Skeletal muscle satellite cell (primary cell): Measurements from ENCODE around the gene CD8B2.
"Not testable (repeated sequence)": the region's sequence is repeated elsewhere in the genome, so short reads cannot be mapped to it uniquely, and the experiment has no call there.

Source experiments
- H3K27me3 ChIP-seq: 2 replicates; pipeline ENCODE4 v1.7.0; 2013; ENCODE audit warnings: low read length; ENCODE audit not compliant: control insufficient read depth, insufficient read depth
- H3K36me3 ChIP-seq: 2 replicates; pipeline ENCODE4 v1.7.0; 2013; ENCODE audit warnings: mild to moderate bottlenecking, control low read depth, low read length; ENCODE audit not compliant: insufficient read depth
- H3K4me1 ChIP-seq: 2 replicates; pipeline ENCODE4 v1.7.0; 2013; ENCODE audit warnings: low read length; ENCODE audit not compliant: control insufficient read depth, insufficient read depth
- H3K4me2 ChIP-seq: 2 replicates; pipeline ENCODE4 v1.7.0; 2013; ENCODE audit warnings: mild to moderate bottlenecking, low read length
- H3K4me3 ChIP-seq: 2 replicates; pipeline ENCODE4 v1.7.0; 2013; ENCODE audit warnings: low read length
- H3K9ac ChIP-seq: 2 replicates; pipeline ENCODE4 v1.7.0; 2013; ENCODE audit warnings: mild to moderate bottlenecking, low read depth, low read length, moderate library complexity
- H3K9me3 ChIP-seq: replicated peaks from 2 replicates; pipeline ENCODE4 v1.7.0; 2013; ENCODE audit warnings: mild to moderate bottlenecking, control low read depth, low read length

CD8B2 gene

GRCh38 chr2:106498549-106498948, 11.4 kb downstream of the CD8B2 start:
- H3K4me1 ChIP-seq, H3K9me3 ChIP-seq, H3K36me3 ChIP-seq, H3K4me2 ChIP-seq, H3K4me3 ChIP-seq, H3K27me3 ChIP-seq, H3K9ac ChIP-seq: not testable (repeated sequence)

DNA sequence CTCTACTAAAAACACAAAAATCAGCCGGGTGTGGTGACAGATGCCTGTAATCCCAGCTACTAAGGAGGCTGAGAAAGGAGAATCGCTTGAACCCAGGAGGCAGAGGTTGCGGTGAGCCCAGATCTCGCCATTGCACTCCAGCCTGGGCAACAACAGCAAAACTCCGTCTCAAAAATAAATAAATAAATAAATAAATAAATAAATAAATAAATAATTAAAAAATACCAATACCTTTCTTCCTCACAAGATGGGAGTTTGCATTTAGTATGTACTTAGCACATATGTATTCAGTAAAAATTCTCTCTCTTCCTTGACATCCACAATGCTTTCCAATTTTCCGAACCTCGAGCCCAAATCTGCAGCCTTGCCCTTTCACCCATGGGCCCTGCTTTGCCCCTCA, 13.2 kb downstream of the CD8B2 start:
- not testable (repeated sequence) for H3K9me3 ChIP-seq, H3K9ac ChIP-seq, H3K4me2 ChIP-seq, H3K27me3 ChIP-seq, H3K36me3 ChIP-seq, H3K4me1 ChIP-seq, H3K4me3 ChIP-seq

GRCh38 chr2:106502351-106502750, 15.2 kb downstream of the CD8B2 start:
- not testable (repeated sequence) for H3K4me1 ChIP-seq, H3K27me3 ChIP-seq, H3K4me2 ChIP-seq, H3K9ac ChIP-seq, H3K36me3 ChIP-seq, H3K4me3 ChIP-seq, H3K9me3 ChIP-seq

GRCh38 chr2:106504192-106504591, 17.0 kb downstream of the CD8B2 start:
- H3K4me3 ChIP-seq, H3K4me1 ChIP-seq, H3K9me3 ChIP-seq, H3K9ac ChIP-seq, H3K27me3 ChIP-seq, H3K36me3 ChIP-seq, H3K4me2 ChIP-seq: not testable (repeated sequence)

- H3K9me3 ChIP-seq, H3K27me3 ChIP-seq, H3K36me3 ChIP-seq: not testable (repeated sequence)
These were observed 17.6 kb downstream of the CD8B2 start for GRCh38 chr2:106504787-106505186.

DNA sequence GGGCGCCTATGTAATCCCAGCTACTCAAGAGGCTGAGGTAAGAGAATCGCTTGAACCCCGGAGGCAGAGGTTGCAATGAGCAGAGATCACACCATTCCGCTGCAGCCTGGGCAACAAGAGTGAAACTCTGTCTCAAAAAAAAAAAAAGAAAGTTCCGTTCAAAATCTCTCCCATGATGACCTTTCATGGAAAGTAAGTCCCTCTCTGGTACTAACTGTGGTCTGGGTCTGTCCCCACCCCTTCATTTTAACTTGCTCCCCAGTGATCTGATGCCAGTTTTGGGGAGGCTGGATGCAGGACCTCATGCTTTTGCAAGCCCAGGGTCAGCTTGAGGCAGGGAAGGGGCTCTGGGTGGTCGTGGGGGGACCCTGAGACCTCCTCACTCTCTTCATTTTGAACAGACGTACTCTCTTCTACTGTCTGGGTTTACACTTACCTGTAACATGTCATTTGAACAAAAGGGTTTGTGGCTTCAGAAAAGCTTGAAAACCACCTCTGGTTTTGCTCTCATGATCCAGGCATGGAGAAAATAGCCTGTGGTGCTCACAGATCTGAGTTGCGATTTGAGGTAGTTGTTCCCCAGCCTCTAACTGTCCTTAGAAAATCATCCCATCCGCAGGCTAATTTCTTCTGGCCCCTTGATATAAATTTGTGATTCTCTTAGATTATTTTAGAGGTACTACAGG, 19.0 kb downstream of the CD8B2 start:
- not testable (repeated sequence) for H3K9ac ChIP-seq, H3K27me3 ChIP-seq, H3K4me2 ChIP-seq, H3K4me3 ChIP-seq, H3K36me3 ChIP-seq, H3K9me3 ChIP-seq, H3K4me1 ChIP-seq

More at GRCh38 chr2:106504787-106505186, 17.6 kb downstream of the CD8B2 start:
- not testable (repeated sequence) for H3K4me1 ChIP-seq, H3K4me2 ChIP-seq, H3K4me3 ChIP-seq, H3K9ac ChIP-seq

DNA sequence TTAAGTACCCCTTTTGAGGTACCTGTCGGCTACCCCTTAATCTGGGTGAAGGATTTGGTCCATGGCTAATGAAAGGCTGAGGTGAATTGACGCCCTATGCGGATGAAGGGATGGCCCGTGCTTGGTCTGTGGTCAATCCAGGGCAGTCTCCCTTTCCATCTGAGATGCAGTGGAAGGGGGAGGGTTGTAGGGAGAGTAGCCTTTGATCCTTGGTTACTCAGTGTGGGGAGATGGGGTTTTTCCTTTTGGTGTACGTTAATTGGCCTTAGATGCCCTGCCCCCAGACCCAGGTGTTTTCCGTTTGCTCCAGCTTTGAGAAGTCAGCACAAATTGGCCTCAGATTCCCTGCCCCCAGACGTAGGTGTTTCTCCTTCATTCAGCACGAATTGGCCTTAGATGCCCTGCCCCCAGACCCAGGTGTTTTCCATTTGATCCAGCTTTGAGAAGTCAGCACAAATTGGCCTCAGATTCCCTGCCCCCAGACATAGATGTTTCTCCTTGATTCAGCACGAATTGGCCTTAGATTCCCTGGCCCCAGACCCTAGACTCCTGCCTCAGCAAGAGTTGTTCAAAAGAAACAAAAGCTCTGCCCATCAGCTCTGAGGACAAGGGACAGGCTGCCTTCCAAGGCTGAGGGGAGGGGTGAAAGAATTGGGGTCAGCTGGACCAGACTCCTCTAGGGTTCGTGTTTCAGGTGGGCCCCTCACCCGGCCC, 21.7 kb downstream of the CD8B2 start:
- H3K4me2 ChIP-seq, H3K4me1 ChIP-seq, H3K27me3 ChIP-seq, H3K36me3 ChIP-seq, H3K4me3 ChIP-seq, H3K9ac ChIP-seq, H3K9me3 ChIP-seq: not testable (repeated sequence)

- H3K36me3 ChIP-seq, H3K27me3 ChIP-seq, H3K9ac ChIP-seq, H3K4me1 ChIP-seq, H3K4me2 ChIP-seq, H3K9me3 ChIP-seq, H3K4me3 ChIP-seq: not testable (repeated sequence)
These were observed 22.2 kb downstream of the CD8B2 start for GRCh38 chr2:106509374-106509770.

- not testable (repeated sequence) for H3K4me3 ChIP-seq, H3K9me3 ChIP-seq, H3K9ac ChIP-seq, H3K36me3 ChIP-seq, H3K4me2 ChIP-seq, H3K27me3 ChIP-seq, H3K4me1 ChIP-seq
These were observed 23.6 kb downstream of the CD8B2 start for GRCh38 chr2:106510791-106511190.

GRCh38 chr2:106511476-106511901, 24.3 kb downstream of the CD8B2 start:
- not testable (repeated sequence) for H3K9ac ChIP-seq, H3K27me3 ChIP-seq, H3K36me3 ChIP-seq, H3K4me1 ChIP-seq, H3K9me3 ChIP-seq
- H3K4me2 ChIP-seq: peak overlapping the region; percentile 58
- peak overlapping the region; percentile 39 for H3K4me3 ChIP-seq

DNA sequence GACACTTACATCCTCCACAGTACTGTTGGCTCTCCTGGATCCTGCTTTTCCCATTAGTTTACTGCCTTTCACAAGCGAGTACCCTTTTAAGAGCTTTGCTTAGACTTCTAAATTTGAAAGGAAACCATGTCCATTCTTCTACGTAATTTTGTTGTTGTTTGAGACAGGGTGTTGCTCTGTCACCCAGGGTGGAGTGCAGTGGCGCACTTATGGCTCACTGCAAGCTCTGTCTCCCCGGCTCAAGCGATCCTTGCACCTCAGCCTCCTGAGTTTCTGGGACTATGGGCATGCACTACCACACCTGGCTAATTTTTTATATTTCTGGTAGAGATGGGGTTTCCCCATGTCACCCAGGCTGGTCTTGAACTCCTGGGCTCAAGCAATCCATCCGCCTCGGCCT, 24.8 kb downstream of the CD8B2 start:
- Histone ChIP-seq H3K4me2 (peak overlapping the region; percentile 58), H3K4me3 (peak overlapping the region; percentile 39)
- not testable (repeated sequence) for H3K9me3 ChIP-seq, H3K36me3 ChIP-seq, H3K27me3 ChIP-seq, H3K9ac ChIP-seq, H3K4me1 ChIP-seq

DNA sequence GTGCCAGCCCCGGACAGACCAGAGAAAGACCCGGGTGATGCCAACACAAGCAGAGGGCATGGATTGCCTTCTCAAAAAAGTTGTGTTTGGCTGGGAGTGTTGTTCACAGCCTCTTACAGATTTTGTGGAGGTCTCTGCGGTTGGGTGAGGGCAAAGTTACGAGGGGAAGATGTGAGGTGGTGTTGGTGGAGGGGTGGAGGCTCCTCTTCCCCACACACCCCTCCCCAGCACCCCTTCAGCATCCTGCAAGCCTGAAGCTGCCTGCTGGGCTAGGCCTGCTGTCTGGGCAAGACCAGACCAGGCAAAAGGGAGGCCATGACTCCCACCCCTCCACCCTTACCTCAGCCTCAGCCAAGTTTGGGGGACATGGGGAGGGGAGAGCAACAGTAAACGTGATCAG, 26.2 kb downstream of the CD8B2 start:
- H3K27me3 ChIP-seq, H3K9me3 ChIP-seq, H3K36me3 ChIP-seq, H3K4me2 ChIP-seq, H3K4me3 ChIP-seq, H3K4me1 ChIP-seq, H3K9ac ChIP-seq: not testable (repeated sequence)
